Natural killer cell (primary cell): Measurements from ENCODE around the gene PTP4A2. TPM values are rescaled to one million over a fixed set of nuclear protein-coding genes. Genes with fewer than 3 reads are reported as not detected.

Experiments used
- ATAC-seq, 3 donors: fragments of 150-1000 bp in 2 of 3; fragments of 200-7000 bp in 1 of 3; cut with Tn5 transposase; 1 replicate in 1 of 3; 2 replicates in 2 of 3; pipeline ENCODE4 v1.10.0; 2021; ENCODE audit warnings: mild to moderate bottlenecking in 2 of 3, moderate library complexity in 2 of 3
- DNase-seq, 2 donors: peaks; one replicate each; pipeline versions ENCODE4 v3.0.0 to v3.0.0-alpha.2; 2013 to 2021; ENCODE audit warnings: mixed read lengths in 1 of 2
- H3K27ac ChIP-seq: one replicate; pipeline ENCODE4 v1.5.1; 2013; ENCODE audit warnings: mild to moderate bottlenecking, low read length
- H3K27me3 ChIP-seq: one replicate; pipeline ENCODE4 v1.6.1; 2013; ENCODE audit warnings: low read length; ENCODE audit not compliant: control insufficient read depth, insufficient read depth
- H3K36me3 ChIP-seq: one replicate; pipeline ENCODE4 v1.6.1; 2013; ENCODE audit warnings: low read length; ENCODE audit not compliant: control insufficient read depth, insufficient read depth
- H3K4me1 ChIP-seq: one replicate; pipeline ENCODE4 v1.6.1; 2013; ENCODE audit warnings: low read length; ENCODE audit not compliant: control insufficient read depth, insufficient read depth
- H3K4me3 ChIP-seq: one replicate; pipeline ENCODE4 v1.5.1; 2013; ENCODE audit warnings: low read length
- H3K9me3 ChIP-seq: one replicate; pipeline ENCODE4 v1.6.1; 2013; ENCODE audit warnings: low read length; ENCODE audit not compliant: control insufficient read depth, insufficient read depth
- H3K27ac Mint-ChIP-seq, 2 donors: one replicate each; pipeline ENCODE4 v1.8.0; 2022; ENCODE audit warnings: mild to moderate bottlenecking in 2 of 2, mixed read lengths in 2 of 2, moderate library complexity in 1 of 2
- H3K27me3 Mint-ChIP-seq, 2 donors: one replicate each; pipeline ENCODE4 v1.8.0; 2022; ENCODE audit warnings: low read depth in 2 of 2, mixed read lengths in 2 of 2
- H3K36me3 Mint-ChIP-seq: one replicate; pipeline ENCODE4 v1.8.0; 2022; ENCODE audit warnings: mixed read lengths
- H3K4me1 Mint-ChIP-seq, 2 donors: one replicate each; pipeline ENCODE4 v1.8.0; 2022; ENCODE audit warnings: mixed read lengths in 2 of 2
- H3K4me3 Mint-ChIP-seq: one replicate; pipeline ENCODE4 v1.8.0; 2022; ENCODE audit warnings: mild to moderate bottlenecking, moderate library complexity, mixed read lengths
- H3K9me3 Mint-ChIP-seq, 2 donors: one replicate each; pipeline ENCODE4 v1.8.0; 2022; ENCODE audit warnings: mixed read lengths in 2 of 2
- CTCF ChIP-seq: fragments of 200-600 bp; IDR thresholded peaks from one replicate; pipeline ENCODE4 v1.8.0; 2022; ENCODE audit warnings: antibody characterized with exemption
- WGBS: methylation state at CpG from one replicate; pipeline ENCODE4 v1.1.7; 2013; ENCODE audit warnings: missing lambda C conversion rate; ENCODE audit not compliant: insufficient coverage; 5-methylcytosine and 5-hydroxymethylcytosine counted together
- intact Hi-C: fragments of 100-400 bp; cut with micrococcal nuclease; formaldehyde crosslinking; loops from one replicate; pipeline ENCODE4 v1.14.2; 2022
- total RNA-seq, 4 donors: library from RNA; stranded (reverse); fragments of 120-200 nt in 1 of 4; gene quantifications; one replicate each; pipeline versions ENCODE4 v1.2.3 to v1.2.4, GENCODE V29; 2013 to 2022

PTP4A2 gene
- total RNA-seq, 3 donors from 2014 or later (not counting 1 experiment from before 2014, with no cell fraction given): 435 to 527 (median 443) TPM

DNA sequence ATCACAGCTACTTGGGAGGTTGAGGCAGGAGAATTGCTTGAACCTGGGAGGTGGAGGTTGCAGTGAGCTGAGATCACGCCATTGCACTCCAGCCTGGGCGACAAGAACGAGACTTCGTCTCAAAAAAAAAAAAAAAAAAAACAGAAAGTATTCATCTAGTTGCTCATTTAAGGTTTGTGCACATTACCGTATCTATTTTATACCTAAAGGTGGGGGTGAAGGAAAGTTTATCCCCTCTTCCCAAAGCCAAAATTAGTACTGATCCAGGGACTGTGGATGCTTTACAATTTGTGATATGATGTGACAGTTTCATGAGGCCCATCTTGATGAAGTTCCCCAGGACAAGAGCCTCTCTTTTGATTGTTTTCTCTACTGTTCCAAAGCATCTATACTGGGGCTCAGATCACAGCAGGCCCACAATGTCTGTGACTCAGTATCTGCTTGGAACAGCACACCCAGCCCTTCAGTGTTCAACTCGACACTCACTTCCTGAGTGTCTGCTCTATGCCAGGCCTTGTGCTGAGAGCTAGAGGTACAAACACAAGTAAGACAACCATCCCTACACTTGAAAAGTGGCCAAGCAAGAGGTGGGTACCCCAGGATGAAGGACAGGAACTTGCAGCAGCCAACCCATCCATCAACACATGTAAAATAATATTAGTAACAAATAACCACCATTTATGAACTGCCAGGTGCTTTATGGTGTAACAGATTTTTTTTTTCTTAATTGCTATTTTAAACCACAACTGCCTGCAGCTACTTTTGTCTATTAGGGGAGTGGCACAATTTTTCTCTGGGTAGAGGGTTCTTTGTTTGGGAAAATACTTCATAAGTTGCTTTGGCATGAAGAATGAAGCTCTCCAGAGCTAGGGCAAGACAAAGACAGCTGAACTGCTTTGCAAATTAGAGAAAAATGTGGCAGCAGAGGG is 46.5 kb upstream of the PTP4A2 start:
- no peaks in the 10 kb centered on the region for H3K36me3 Mint-ChIP-seq
- Histone ChIP-seq H3K4me1 (peaks cover 52% of the 10 kb centered on the region), H3K27ac (peak overlapping the region; percentile 64), H3K4me3 (no peak overlapping the region), H3K9me3 (no peaks in the 10 kb centered on the region), H3K27me3 (no peaks in the 10 kb centered on the region), H3K36me3 (no peaks in the 10 kb centered on the region)
- H3K9me3 Mint-ChIP-seq: no peaks in the 10 kb centered on the region
- DNase-seq: peak; percentile 24 to 63
- H3K27ac Mint-ChIP-seq: peak overlapping the region; percentile 93 to 96
- peaks cover 48 to 53% of the 10 kb centered on the region in 2 donors for H3K4me1 Mint-ChIP-seq
- peak overlapping the region; percentile 73 for H3K4me3 Mint-ChIP-seq
- 4% methylated on average over 1 of the region's 6 CpGs for WGBS
- ATAC-seq: peak; percentile 39 to 65 (median 62)
- H3K27me3 Mint-ChIP-seq: no peaks in the 10 kb centered on the region
- no peak for TF ChIP-seq CTCF
- intact Hi-C loops: loop anchor here (2.0 kb wide), 1 partner anchor 46 kb away; the partner anchor contains the start of gene PTP4A2

DNA sequence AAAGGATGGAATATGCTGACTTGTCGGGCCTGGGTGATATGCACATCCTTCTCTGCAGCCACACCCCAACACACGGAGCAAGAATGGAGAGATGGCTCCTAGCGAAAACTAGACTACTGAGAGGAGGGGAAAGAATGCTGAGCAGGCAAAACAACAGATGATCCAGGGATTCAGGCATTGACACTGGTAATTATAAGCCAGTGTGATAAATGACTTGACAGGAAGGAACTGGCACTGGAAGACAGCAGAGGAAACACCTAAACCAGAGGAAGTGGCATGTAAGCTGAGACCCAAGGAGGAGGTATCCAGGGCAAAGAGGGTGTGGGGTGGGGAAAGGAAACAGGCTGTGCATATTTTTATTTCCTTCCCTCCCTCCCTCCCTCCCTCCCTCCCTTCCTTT is 43.8 kb upstream of the PTP4A2 start:
- Histone ChIP-seq H3K4me1 (peaks cover 52% of the 10 kb centered on the region), H3K9me3 (no peaks in the 10 kb centered on the region), H3K27me3 (no peaks in the 10 kb centered on the region), H3K27ac (peak overlapping the region; percentile 60), H3K4me3 (no peak overlapping the region), H3K36me3 (no peaks in the 10 kb centered on the region)
- ATAC-seq (peak; percentile 41 to 65 (median 46)), DNase-seq (peak in 1 of 2 donors; percentile 78)
- Mint-ChIP-seq H3K9me3 (no peaks in the 10 kb centered on the region), H3K4me3 (peak overlapping the region; percentile 80), H3K4me1 (peaks cover 48 to 66% of the 10 kb centered on the region in 2 donors), H3K27ac (peak overlapping the region; percentile 92 to 97), H3K36me3 (no peaks in the 10 kb centered on the region), H3K27me3 (no peaks in the 10 kb centered on the region)
- TF ChIP-seq CTCF: no peak
- intact Hi-C loops: no loop called here
- 19% methylated on average over 2 of the region's 3 CpGs for WGBS

DNA sequence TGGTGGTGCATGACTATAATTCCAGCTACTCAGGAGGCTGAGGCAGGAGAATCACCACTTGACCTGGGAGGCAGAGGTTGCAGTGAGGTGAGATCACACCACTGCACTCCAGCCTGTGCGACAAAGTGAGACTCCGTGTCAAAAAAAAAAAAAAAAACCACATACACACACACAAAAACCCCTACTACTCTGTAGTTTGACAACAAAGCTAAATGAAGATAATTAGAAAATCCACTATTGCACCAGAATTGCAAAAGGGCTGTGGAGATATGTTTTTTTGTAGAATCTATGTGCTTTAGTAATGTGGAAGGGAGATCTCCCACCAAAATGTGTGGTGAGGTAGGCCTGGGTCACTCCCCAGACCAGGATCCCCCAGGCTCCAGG is 43.3 kb upstream of the PTP4A2 start:
- H3K4me3 ChIP-seq: no peak overlapping the region

More for the DNA sequence above, 43.3 kb upstream of the PTP4A2 start:
- Histone ChIP-seq H3K27ac (peak overlapping the region; percentile 60), H3K36me3 (no peaks in the 10 kb centered on the region), H3K27me3 (no peaks in the 10 kb centered on the region), H3K4me1 (peaks cover 52% of the 10 kb centered on the region), H3K9me3 (no peaks in the 10 kb centered on the region)
- H3K27ac Mint-ChIP-seq: peak overlapping the region; percentile 92 to 97
- ATAC-seq: peak; percentile 53 to 69 (median 65)
- WGBS: 12% methylated on average over 2 of the region's 2 CpGs
- TF ChIP-seq CTCF: no peak
- no peaks in the 10 kb centered on the region for H3K36me3 Mint-ChIP-seq
- no peaks in the 10 kb centered on the region for H3K9me3 Mint-ChIP-seq
- no peaks in the 10 kb centered on the region for H3K27me3 Mint-ChIP-seq
- H3K4me1 Mint-ChIP-seq: peaks cover 48 to 66% of the 10 kb centered on the region in 2 donors
- H3K4me3 Mint-ChIP-seq: peak overlapping the region; percentile 80
- DNase-seq: peak; percentile 38 to 42
- intact Hi-C loops: no loop called here
